GM18517 (cell line): ENCODE measurements around the gene TNK2.
A peak's percentile ranks its signal among the peaks of the same experiment; 100 is the strongest.

Experiments used
- ATAC-seq: cut with Tn5 transposase; IDR thresholded peaks from one replicate; pipeline ENCODE4 v1.9.1; 2021; ENCODE audit warnings: mild to moderate bottlenecking, moderate library complexity; ENCODE audit not compliant: unreplicated experiment

TNK2 gene

DNA sequence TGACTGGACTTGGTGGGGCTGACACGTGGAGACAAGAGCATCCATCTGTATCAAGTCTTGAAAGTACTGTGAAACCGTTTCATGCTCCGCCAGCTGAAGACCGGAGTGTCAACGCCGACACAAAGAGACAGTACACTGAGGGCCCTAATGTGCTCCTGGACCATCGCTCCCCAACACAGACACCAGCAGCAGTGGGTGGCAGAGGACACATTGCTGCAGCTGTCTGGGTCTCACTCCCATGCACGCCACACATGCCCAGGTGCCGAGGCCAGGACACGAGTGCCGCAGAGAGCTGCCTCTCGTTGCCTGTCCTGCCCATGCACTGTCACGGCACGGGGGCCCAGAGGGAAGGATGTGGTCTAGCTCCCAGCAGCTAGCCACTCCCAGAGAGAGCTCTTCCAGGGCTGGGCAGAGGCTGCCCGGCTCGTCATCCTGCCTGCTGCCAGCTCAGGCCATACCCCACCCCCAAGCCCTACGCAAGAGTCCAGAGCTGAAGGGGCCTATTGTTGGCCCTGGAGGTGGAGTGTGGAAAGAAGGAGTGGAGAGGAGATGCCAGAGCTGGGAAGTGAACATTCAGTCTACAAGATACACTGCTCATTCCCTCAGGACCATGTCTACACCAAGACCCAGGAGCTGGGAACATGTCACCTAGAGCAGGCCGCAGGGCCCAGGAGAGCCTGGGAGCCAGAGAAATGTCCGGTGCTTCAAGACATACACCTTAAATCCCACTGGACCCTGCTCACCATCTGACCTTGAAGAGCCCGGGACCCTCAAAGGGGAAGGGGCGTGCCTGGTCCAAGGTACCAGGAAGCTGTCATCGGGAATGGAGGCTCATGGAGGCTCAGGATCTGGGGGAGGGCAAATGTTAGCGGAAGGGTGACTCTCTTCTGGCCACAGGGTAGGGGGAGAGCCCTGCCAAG is 7.7 kb downstream of the TNK2 start:
- peak; percentile 38 for ATAC-seq

GRCh38 chr3:195899701-195900435 is 8.5 kb downstream of the TNK2 start:
- no peak for ATAC-seq

- ATAC-seq, result no peak
Measured at GRCh38 chr3:195897853-195898415, 10.4 kb downstream of the TNK2 start.

DNA sequence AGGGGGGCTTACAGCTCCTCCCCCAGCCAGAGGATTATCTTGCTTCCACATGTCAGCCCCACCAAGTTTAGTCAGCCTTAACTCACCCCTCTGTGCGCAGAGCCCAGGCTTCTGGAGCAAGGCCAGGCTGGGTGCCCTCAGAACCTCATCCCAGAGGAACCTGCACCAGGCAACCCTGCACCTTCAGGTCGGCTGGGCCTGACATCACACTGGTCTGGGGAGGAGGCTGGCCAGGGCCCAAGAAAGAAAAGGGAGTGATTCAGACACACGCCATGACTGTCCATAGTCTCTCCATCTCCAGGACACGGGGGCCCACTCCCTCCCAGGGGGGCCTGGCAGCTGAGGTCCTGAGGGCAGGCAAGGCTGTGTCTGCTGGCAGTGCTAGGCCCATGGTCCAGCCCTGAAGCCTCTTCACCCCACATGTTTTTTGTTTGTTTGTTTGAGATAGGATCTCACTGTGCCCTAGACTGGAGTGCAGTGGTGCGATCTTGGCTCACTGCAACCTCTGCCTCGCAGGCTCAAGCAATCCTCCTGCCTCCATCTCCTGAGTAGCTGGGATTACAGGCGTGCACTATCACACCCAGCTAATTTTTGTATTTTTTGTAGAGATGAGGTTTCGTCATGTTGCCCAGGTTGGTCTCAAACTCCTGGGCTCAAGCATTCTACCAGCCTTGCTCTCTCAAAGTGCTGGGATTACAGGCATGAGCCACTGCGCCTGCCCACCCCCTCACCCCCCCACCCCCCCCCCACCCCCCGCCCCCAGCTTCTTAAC is 11.1 kb downstream of the TNK2 start:
- no peak for ATAC-seq

DNA sequence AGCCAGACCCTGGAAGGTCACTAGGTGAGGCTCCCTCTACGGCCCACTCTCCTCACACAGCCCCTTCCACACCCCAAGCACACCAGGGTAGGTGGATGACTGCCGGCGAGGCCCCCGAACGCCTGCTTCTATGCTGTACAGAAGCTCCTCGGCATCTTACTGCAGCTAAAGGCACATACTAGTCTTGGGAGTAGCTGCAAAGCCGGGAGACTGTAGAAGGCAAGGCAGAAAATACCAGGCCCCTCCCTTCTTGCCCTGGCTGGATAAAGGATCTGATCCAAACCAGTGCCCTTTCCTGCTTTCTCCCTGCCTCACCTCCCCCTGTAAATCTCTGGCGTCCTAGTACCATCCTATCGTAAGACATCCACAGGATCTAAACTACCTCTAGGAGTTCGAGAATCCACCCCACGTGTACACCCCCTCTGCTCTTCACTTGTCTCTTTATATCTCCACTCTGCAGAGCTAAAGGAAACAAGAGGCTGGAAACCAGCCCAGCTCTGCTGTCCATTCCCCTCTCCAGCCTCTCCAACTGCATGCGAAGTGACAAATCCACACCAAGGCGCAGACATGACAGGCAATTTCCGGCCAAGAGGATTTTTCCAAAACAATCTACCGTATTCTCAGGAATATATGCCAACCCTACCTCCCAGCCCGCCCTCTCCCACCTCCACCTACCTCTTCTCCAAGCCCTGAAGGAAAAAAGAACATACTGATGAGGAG is 11.8 kb downstream of the TNK2 start:
- no peak for ATAC-seq

- ATAC-seq, result peak; percentile 45
Measured at GRCh38 chr3:195895861-195896360, 12.4 kb downstream of the TNK2 start.

- peak; percentile 34 for ATAC-seq
Measured at GRCh38 chr3:195895078-195895860, 13.1 kb downstream of the TNK2 start.

GRCh38 chr3:195893916-195894465 is 14.4 kb downstream of the TNK2 start:
- ATAC-seq, result no peak

DNA sequence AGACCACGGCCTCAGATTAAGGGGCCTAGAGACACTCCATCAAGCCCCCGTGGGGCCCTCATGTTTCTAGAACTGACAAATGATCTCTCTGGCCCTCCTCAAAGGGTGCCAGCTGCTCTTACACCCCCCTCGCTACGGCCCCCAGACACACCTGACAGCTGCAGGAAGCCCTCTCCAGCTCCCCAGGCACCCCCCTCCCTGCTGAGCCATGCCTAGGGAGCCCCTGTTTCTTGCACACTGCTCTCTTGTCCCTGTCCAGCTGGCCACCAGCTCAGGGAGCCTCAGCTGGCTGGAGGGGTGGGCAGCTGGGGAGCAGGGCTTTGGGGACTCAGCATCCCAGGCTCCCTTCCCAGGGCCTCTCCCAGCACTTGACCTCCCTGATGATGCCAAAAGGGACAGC is 14.8 kb downstream of the TNK2 start:
- no peak for ATAC-seq

DNA sequence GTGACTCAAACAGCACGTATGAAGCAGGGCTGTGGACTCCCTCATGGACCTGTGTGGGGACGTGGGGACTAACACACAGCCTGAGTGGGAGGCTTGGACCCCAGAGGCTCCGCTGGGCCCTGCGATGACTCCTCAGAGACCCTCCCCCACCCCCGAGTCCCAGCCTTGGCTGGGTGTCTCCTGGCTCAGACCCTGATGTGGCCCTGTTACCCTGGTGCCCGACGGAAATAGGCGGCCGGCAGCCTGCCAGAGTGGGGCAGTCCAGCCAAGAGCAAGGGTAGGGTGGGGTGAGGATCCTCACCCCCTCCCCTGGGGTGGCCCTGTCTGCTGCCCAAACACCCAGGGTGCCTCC is 15.3 kb downstream of the TNK2 start:
- ATAC-seq, result no peak

DNA sequence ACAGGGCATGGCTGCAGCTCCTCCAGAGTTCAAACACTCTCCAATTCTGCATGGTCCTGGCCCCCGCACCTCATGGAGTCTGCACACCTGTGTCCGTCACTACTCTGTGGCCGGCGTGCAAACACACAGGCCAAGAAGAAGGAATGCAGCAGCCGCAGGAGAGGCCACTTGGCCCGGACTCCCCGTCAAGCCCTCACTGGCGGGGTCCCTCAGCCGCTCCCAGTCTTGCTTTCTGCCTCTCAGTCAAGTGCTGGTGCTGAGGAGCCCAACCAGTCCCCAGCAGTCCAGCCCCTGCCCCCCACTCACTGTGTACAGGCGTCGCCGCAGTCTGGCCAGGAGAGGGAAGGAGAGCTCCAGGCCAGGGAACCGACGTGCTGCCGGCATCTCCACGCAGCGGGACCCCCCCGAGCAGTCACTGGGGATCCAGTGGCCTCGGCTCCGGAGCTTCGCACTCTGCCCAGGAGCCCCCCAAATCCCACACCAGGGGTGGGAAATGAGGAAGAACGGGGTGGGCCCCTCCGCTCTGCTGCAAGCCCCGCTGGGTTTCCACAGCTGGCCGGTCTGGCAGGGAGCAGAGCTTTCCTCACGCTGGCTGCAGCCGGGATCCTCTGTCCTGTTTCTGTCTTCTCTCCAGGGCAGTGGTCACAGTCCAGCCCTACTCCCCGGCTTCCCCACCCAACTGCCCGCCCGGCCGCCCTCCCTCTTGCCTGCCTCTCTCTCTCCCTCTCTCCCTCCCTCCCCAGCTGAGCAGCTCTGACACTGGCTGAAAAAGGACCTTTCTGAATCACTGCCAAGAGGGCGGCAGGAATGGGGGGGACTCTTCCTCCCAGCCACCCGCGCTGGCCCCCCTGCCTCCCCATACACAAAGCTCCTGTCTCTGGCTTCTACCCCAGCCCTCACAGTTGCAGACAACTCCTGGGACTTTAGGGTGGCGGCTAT is 16.0 kb downstream of the TNK2 start:
- ATAC-seq, result no peak

- ATAC-seq, result no peak
Measured at GRCh38 chr3:195891431-195892104, 16.8 kb downstream of the TNK2 start.

GRCh38 chr3:195889870-195890295 is 18.5 kb downstream of the TNK2 start:
- ATAC-seq, result no peak

DNA sequence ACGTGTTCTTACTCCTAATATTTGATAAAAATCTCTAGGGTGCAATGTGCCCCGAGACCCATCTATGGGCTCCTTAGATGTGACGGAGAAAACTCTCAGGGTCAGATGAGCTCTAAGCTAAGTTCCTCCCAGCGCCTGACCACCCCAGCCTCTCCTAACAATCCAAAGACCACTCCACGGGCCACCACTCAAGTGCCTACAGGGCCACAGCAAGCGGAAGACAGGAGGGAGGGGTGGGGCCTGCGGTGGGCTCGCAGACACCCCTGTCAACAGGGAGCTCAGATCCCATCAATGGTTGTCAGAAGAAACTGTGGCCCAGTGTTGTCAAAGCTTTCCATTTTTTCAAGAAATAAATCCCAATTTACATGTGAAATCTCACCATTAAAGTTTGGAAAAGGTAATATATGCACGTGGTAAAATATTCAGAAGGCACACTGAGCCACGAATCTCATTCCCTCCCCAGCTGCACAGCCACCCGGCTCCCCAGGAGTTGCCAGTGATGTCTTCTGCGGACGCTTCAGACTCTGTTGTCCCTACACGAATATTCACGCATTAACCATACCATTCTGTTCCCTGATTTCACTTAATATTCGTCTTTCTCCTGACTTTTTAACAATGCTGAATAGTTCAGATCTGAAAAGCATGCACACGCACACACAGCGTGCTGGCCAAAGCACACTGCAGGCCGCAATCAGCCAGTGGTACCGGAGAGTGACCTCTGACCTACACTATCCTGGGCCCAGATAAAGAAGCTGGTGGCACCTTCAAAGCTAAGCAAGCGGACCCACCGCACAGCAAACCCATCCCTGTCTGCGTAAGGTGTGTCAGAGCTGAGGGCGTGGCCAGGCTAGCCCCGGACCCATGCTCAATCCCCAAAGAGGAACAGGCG is 19.1 kb downstream of the TNK2 start:
- ATAC-seq, result no peak

DNA sequence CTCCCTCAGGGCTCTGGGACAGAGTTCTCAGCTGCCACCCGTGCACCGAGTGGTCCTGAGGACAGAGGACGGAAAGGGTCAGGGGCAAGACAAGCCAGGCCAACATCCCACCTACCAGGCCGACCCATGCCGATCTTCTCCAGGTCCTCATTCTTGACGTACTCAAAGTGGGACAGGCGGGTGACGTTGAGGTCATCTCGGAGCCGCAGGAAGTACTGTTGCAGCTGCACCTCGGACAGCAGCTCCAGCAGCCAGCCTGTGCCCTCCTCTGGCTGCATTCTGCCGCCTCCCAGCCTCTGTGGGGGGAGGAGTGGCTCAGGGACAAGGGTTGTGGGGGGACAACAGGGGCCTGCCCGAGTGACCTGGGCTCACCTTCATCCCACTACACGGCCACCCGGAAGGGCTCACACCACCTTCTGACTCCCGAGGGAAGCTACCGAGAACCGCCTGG is 20.0 kb downstream of the TNK2 start:
- no peak for ATAC-seq

- ATAC-seq, result no peak
Measured at GRCh38 chr3:195887670-195888069, 20.7 kb downstream of the TNK2 start.
